ENCODE results near the gene HLCS. TPM values are rescaled to one million over a fixed set of nuclear protein-coding genes. Genes with fewer than 3 reads are reported as not detected.
A peak's percentile ranks its signal among the peaks of the same experiment; 100 is the strongest.

HLCS gene
- total RNA-seq, 1 experiment from 2014 or later, result 29.2 TPM

- DNase-seq (ENCODE audit: extremely low read depth, low read depth), result no peak
These were observed 175.3 kb downstream of the HLCS start for GRCh38 chr21:36791180-36791579.

- no peak for DNase-seq (ENCODE audit: extremely low read depth, low read depth)
These were observed 175.9 kb downstream of the HLCS start for GRCh38 chr21:36790616-36791015.

GRCh38 chr21:36788120-36788638 is 178.3 kb downstream of the HLCS start:
- DNase-seq (ENCODE audit: extremely low read depth, low read depth), result peak; percentile 41

- no peak for DNase-seq (ENCODE audit: extremely low read depth, low read depth)
These were observed 180.3 kb downstream of the HLCS start for GRCh38 chr21:36786186-36786585.

- DNase-seq (ENCODE audit: extremely low read depth, low read depth), result no peak
These were observed 180.9 kb downstream of the HLCS start for GRCh38 chr21:36785615-36786014.

- DNase-seq (ENCODE audit: extremely low read depth, low read depth), result no peak
These were observed 181.5 kb downstream of the HLCS start for GRCh38 chr21:36784947-36785346.

GRCh38 chr21:36783612-36784374 is 182.7 kb downstream of the HLCS start:
- no peak for DNase-seq (ENCODE audit: extremely low read depth, low read depth)

- DNase-seq (ENCODE audit: extremely low read depth, low read depth), result no peak
These were observed 185.6 kb downstream of the HLCS start for GRCh38 chr21:36780861-36781260.

GRCh38 chr21:36776981-36777617 is 189.4 kb downstream of the HLCS start:
- DNase-seq (ENCODE audit: extremely low read depth, low read depth), result no peak

GRCh38 chr21:36773995-36774394 is 192.5 kb downstream of the HLCS start:
- DNase-seq (ENCODE audit: extremely low read depth, low read depth), result no peak

GRCh38 chr21:36773117-36773516 is 193.4 kb downstream of the HLCS start:
- DNase-seq (ENCODE audit: extremely low read depth, low read depth), result no peak

GRCh38 chr21:36769051-36769839 is 197.2 kb downstream of the HLCS start:
- no peak for DNase-seq (ENCODE audit: extremely low read depth, low read depth)

- DNase-seq (ENCODE audit: extremely low read depth, low read depth), result no peak
These were observed 198.0 kb downstream of the HLCS start for GRCh38 chr21:36768496-36768895.

- no peak for DNase-seq (ENCODE audit: extremely low read depth, low read depth)
These were observed 199.4 kb downstream of the HLCS start for GRCh38 chr21:36767096-36767495.

- DNase-seq (ENCODE audit: extremely low read depth, low read depth), result no peak
These were observed 200.0 kb downstream of the HLCS start for GRCh38 chr21:36766511-36766910.

- no peak for DNase-seq (ENCODE audit: extremely low read depth, low read depth)
These were observed 201.2 kb downstream of the HLCS start for GRCh38 chr21:36765229-36765628.

GRCh38 chr21:36763305-36763704 is 203.2 kb downstream of the HLCS start:
- no peak for DNase-seq (ENCODE audit: extremely low read depth, low read depth)

- no peak for DNase-seq (ENCODE audit: extremely low read depth, low read depth)
These were observed 203.8 kb downstream of the HLCS start for GRCh38 chr21:36762642-36763041.

- DNase-seq (ENCODE audit: extremely low read depth, low read depth), result no peak
These were observed 204.8 kb downstream of the HLCS start for GRCh38 chr21:36761685-36762084.

- DNase-seq (ENCODE audit: extremely low read depth, low read depth), result no peak
These were observed 207.0 kb downstream of the HLCS start for GRCh38 chr21:36759348-36760083.

- no peak for DNase-seq (ENCODE audit: extremely low read depth, low read depth)
These were observed 209.3 kb downstream of the HLCS start for GRCh38 chr21:36757196-36757595.

All from NCI-H460 (cell line).